ENCODE measurements around the gene CLSTN1. TPM values are rescaled to one million over a fixed set of nuclear protein-coding genes. Genes with fewer than 3 reads are reported as not detected.

Gene CLSTN1
- total and polyA plus RNA-seq, 2 experiments from 2014 or later, result 70.9 to 81.5 TPM

- H3K36me3 ChIP-seq, result peaks cover 67% of the 10 kb centered on the region
- no peaks in the 10 kb centered on the region for H3K27me3 ChIP-seq
- H3K4me1 ChIP-seq (ENCODE audit: low read depth), result no peaks in the 10 kb centered on the region
- no peak overlapping the region for H3K4me3 ChIP-seq
- H3K27ac ChIP-seq, result no peak overlapping the region
- DNase-seq (ENCODE audit: low read depth in 1 of 2, low spot score in 1 of 2), result no peak
- no peaks in the 10 kb centered on the region for H3K9me3 ChIP-seq (ENCODE audit: low read depth)
- TF ChIP-seq CTCF (IDR thresholded peaks at IDR 0.05; ENCODE audit: low read depth, low read length), result no peak
Measured at GRCh38 chr1:9731561-9731960, 92.2 kb downstream of the CLSTN1 start.

- Histone ChIP-seq H3K27ac (no peak overlapping the region), H3K36me3 (peaks cover 63% of the 10 kb centered on the region)
- no peak for TF ChIP-seq CTCF (IDR thresholded peaks at IDR 0.05; ENCODE audit: low read depth, low read length)
Measured at GRCh38 chr1:9731051-9731537, 92.7 kb downstream of the CLSTN1 start.

GRCh38 chr1:9730096-9730901 lies 93.5 kb downstream of the CLSTN1 start:
- peaks cover 56% of the 10 kb centered on the region for H3K36me3 ChIP-seq
- no peaks in the 10 kb centered on the region for H3K4me1 ChIP-seq (ENCODE audit: low read depth)
- H3K9me3 ChIP-seq (ENCODE audit: low read depth), result no peaks in the 10 kb centered on the region
- TF ChIP-seq CTCF (IDR thresholded peaks at IDR 0.05; ENCODE audit: low read depth, low read length), result no peak
- H3K27me3 ChIP-seq, result no peaks in the 10 kb centered on the region
- no peak overlapping the region for H3K27ac ChIP-seq
- no peak for DNase-seq (ENCODE audit: low read depth in 1 of 2, low spot score in 1 of 2)
- H3K4me3 ChIP-seq, result no peak overlapping the region

More at GRCh38 chr1:9731051-9731537, 92.7 kb downstream of the CLSTN1 start:
- no peak for DNase-seq (ENCODE audit: low read depth in 1 of 2, low spot score in 1 of 2)
- Histone ChIP-seq H3K4me3 (no peak overlapping the region), H3K9me3 (ENCODE audit: low read depth) (no peaks in the 10 kb centered on the region), H3K27me3 (no peaks in the 10 kb centered on the region), H3K4me1 (ENCODE audit: low read depth) (no peaks in the 10 kb centered on the region)

DNA sequence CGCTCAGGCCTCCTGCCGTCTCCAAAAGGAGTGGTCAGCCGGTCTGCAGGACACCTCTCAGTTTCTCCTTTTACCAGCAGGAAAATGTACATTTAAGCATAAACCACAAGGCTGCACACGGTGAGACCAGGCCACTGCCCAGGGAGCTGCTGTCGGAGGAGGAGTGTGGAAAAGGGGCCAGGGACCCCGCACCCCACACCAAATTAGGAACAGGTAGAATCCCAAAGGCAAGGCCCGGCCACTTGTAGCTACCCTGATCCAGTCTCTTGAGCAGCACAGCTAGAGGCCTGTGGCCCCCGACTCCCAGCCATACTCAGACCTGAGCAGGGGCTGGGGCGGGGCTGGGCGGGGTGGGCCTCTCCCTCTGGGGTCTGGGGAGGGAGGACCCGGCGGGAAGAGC lies 94.2 kb downstream of the CLSTN1 start:
- Histone ChIP-seq H3K4me3 (no peak overlapping the region), H3K9me3 (ENCODE audit: low read depth) (no peaks in the 10 kb centered on the region), H3K27ac (no peak overlapping the region), H3K36me3 (peaks cover 50% of the 10 kb centered on the region), H3K27me3 (no peaks in the 10 kb centered on the region), H3K4me1 (ENCODE audit: low read depth) (no peaks in the 10 kb centered on the region)
- DNase-seq (ENCODE audit: low read depth in 1 of 2, low spot score in 1 of 2), result no peak
- no peak for TF ChIP-seq CTCF (IDR thresholded peaks at IDR 0.05; ENCODE audit: low read depth, low read length)

- Histone ChIP-seq H3K9me3 (ENCODE audit: low read depth) (no peaks in the 10 kb centered on the region), H3K4me3 (no peak overlapping the region), H3K27me3 (no peaks in the 10 kb centered on the region), H3K36me3 (peaks cover 45% of the 10 kb centered on the region), H3K4me1 (ENCODE audit: low read depth) (no peaks in the 10 kb centered on the region), H3K27ac (peak overlapping the region; percentile 25)
- no peak for DNase-seq (ENCODE audit: low read depth in 1 of 2, low spot score in 1 of 2)
- no peak for TF ChIP-seq CTCF (IDR thresholded peaks at IDR 0.05; ENCODE audit: low read depth, low read length)
Measured at GRCh38 chr1:9728451-9729295, 95.1 kb downstream of the CLSTN1 start.

All from cardiac muscle cell (in vitro differentiated cells and primary cell).